Peyer's patch (tissue), 4 donors: ENCODE measurements around the gene RNASEH2A. TPM values are rescaled to one million over a fixed set of nuclear protein-coding genes. Genes with fewer than 3 reads are reported as not detected.

Experiments used
- DNase-seq, 3 donors: peaks; one replicate each; pipeline ENCODE4 v3.0.0-alpha.2; 2017 to 2019
- H3K27ac ChIP-seq, 4 donors: fragments of 200-600 bp; sonication (generic); one replicate each; pipeline ENCODE4 v1.5.1; 2016 to 2019
- H3K27me3 ChIP-seq, 2 donors: fragments of 200-600 bp; sonication (generic); one replicate each; pipeline ENCODE4 v1.5.1; 2019
- H3K36me3 ChIP-seq, 3 donors: fragments of 200-600 bp; sonication (generic); one replicate each; pipeline ENCODE4 v1.5.1; 2016 to 2019
- H3K4me1 ChIP-seq, 4 donors: fragments of 200-600 bp; sonication (generic); one replicate each; pipeline ENCODE4 v1.5.1; 2016 to 2019
- H3K4me3 ChIP-seq, 4 donors: fragments of 200-600 bp; sonication (generic); 1 replicate in 3 of 4; 2 replicates in 1 of 4; pipeline ENCODE4 v1.5.1; 2016 to 2019; ENCODE audit warnings: mild to moderate bottlenecking in 1 of 4
- H3K9me3 ChIP-seq, 4 donors: fragments of 200-600 bp; sonication (generic); one replicate each; pipeline ENCODE4 v1.5.1; 2016 to 2019; ENCODE audit warnings: mild to moderate bottlenecking in 1 of 4
- POLR2A ChIP-seq, 2 donors: fragments of 450-650 bp; IDR thresholded peaks; one replicate each; pipeline ENCODE4 v1.5.1; 2017; ENCODE audit warnings: antibody characterized with exemption in 2 of 2, mild to moderate bottlenecking in 2 of 2, moderate library complexity in 2 of 2
- total RNA-seq, 4 donors: library from RNA; depleted of rRNA; stranded (reverse); fragments of >200 nt; gene quantifications; one replicate each; pipeline ENCODE4 v1.1.0, GENCODE V29; 2016
- TF ChIP-seq, protein P1 (sequence below), 6 experiments: fragments of 450-650 bp in 4 of 6; fragments of 200-600 bp in 2 of 6; sonication (generic) in 1 of 6; IDR thresholded peaks; one replicate each; pipeline ENCODE4 v1.5.1; 2017 to 2019; ENCODE audit warnings: antibody characterized with exemption in 6 of 6, mild to moderate bottlenecking in 3 of 6, moderate library complexity in 1 of 6

Gene RNASEH2A
- total RNA-seq, 4 donors from 2014 or later, result 5.9 to 24.8 (median 9.4) TPM

DNA sequence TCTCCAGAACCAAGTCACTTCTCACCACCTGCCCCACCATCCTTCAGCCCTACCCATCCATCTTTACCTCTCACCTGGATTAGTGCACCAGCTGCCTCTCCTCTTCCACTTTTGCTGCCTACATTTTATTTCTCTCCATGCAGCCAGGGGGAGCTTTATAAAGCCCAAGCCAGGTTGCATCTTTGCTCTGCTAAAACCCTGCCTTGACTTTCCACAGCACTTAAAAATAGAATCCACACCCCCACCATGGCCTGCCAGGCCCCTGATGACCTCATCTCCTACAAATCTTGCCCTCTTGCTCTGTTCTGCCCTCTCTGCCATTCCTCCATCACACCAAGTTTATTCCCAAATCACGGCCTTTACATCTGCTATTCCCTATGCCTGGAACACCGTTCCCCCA lies 32.8 kb upstream of the RNASEH2A start:
- Histone ChIP-seq H3K27ac (no peak overlapping the region), H3K9me3 (no peaks in the 10 kb centered on the region), H3K4me1 (peaks cover 0 to 32% (median 5%) of the 10 kb centered on the region in 4 donors), H3K27me3 (no peaks in the 10 kb centered on the region), H3K4me3 (no peak overlapping the region), H3K36me3 (peaks cover 0 to 24% (median 0%) of the 10 kb centered on the region in 3 donors)
- TF ChIP-seq, protein P1, sequence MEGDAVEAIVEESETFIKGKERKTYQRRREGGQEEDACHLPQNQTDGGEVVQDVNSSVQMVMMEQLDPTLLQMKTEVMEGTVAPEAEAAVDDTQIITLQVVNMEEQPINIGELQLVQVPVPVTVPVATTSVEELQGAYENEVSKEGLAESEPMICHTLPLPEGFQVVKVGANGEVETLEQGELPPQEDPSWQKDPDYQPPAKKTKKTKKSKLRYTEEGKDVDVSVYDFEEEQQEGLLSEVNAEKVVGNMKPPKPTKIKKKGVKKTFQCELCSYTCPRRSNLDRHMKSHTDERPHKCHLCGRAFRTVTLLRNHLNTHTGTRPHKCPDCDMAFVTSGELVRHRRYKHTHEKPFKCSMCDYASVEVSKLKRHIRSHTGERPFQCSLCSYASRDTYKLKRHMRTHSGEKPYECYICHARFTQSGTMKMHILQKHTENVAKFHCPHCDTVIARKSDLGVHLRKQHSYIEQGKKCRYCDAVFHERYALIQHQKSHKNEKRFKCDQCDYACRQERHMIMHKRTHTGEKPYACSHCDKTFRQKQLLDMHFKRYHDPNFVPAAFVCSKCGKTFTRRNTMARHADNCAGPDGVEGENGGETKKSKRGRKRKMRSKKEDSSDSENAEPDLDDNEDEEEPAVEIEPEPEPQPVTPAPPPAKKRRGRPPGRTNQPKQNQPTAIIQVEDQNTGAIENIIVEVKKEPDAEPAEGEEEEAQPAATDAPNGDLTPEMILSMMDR (IDR thresholded peaks at IDR 0.05), result no peak
- no peak for TF ChIP-seq POLR2A (IDR thresholded peaks at IDR 0.05)
- no peak for DNase-seq

- TF ChIP-seq, protein P1 (IDR thresholded peaks at IDR 0.05), result no peak
- TF ChIP-seq POLR2A (IDR thresholded peaks at IDR 0.05), result peak; percentile 77 to 84
- no peaks in the 10 kb centered on the region for H3K9me3 ChIP-seq
Observed at GRCh38 chr19:12774588-12775555, 31.5 kb upstream of the RNASEH2A start, which contains the start of gene HOOK2. TSS of gene HOOK2 (minus strand) at chr19:12775552. CDS start at chr19:12775449, 103 bp downstream.

DNA sequence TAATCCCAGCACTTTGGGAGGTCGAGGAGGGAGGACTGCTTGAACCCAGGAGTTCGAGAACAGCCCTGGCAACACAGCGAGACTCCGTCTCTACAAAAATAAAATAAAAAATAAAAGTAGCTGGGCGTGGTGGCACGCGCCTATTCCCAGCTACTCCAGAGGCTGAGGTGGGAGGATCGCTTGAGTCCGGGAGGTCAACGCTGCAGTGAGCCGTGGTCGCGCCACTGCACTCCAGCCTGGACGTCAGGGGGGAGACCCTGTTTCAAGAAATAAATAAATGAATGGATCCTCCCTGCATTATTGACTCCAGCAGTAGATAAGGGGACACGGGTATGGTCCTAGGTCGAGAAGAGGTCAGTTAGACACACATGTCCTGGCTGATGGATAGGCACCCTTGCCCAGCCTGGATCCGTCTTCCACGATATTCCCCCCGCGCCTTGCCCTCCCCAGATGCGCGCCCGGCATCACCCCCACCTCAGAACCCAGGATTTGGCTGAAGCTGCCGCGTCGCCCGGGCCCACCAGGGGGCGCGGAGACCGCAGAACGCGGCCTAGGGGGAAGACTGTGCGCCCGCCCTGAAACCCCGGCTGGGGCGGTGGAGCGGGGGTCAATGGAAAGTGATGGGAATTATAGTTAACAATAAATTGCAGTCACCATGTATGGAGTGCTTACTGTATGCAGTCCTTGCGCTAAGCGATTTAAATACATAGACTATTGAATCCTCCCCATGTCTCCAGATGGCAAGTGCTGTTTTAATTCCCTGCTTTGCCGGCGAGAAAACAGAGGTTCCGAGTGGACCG lies 29.0 kb upstream of the RNASEH2A start:
- DNase-seq, result peak; percentile 86 to 90 (median 86)
- Histone ChIP-seq H3K27me3 (no peaks in the 10 kb centered on the region), H3K27ac (peak overlapping the region; percentile 94 to 97 (median 96)), H3K9me3 (no peaks in the 10 kb centered on the region), H3K4me3 (peak overlapping the region; percentile 56 to 82 (median 64)), H3K36me3 (peaks cover 0 to 4% (median 0%) of the 10 kb centered on the region in 3 donors), H3K4me1 (peaks cover 0 to 44% (median 12%) of the 10 kb centered on the region in 4 donors)
- TF ChIP-seq, protein P1 (IDR thresholded peaks at IDR 0.05), result peak; percentile 93 to 98 (median 96)
- peak in 1 of 2 donors; percentile 8 for TF ChIP-seq POLR2A (IDR thresholded peaks at IDR 0.05)

More at GRCh38 chr19:12774588-12775555, 31.5 kb upstream of the RNASEH2A start, which contains the start of gene HOOK2:
- Histone ChIP-seq H3K4me3 (peak within 1 kb of the TSS; percentile 52 to 83 (median 65)), H3K4me1 (peaks cover 0 to 37% (median 8%) of the 10 kb centered on the region in 4 donors), H3K27ac (peak within 1 kb of the TSS; percentile 76 to 98 (median 92)), H3K27me3 (no peaks in the 10 kb centered on the region), H3K36me3 (peaks cover 0 to 21% (median 0%) of the 10 kb centered on the region in 3 donors)
- peak; percentile 69 to 99 (median 97) for DNase-seq

DNA sequence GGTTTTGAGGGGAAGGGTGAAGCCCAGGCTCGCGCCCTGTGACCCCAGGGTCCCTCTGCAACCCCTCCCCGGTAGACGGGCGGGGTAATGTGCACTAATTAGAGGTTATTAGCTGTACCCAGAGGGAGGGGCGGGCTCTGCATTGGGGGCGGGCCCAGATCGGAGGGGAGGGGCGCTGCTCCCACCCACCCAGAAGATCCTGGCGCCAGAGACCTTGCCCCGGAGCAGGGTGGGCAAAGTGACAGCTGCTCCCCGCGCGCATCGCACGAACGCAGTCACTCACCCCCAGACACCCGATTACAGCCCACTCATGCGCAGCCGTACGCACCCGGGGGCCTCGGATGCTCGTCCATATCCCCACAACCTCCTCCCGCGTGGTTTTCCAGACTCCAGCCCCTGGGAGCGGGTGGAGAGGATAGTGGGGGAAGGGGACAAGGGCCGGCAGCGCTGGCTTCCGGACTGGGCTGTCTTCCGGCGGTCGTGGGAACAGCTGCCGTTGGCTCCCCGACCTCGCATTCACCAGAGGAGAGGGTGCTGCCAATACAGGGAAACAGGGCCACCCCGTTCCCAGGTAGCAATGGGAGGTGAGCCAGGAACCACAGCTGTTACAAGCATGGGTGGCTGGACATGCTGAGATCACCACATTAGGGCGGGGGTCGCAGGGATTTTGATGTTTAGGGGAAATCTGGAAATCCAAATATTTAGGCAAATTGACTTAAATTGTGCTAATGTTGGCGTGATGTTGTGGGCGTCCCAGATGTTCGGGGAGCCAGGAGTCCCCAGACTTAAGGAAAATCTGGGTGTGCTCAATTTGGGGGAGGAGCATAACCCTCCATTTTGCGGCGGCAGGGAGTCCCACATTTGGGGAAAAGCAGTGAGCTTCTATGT lies 28.1 kb upstream of the RNASEH2A start:
- peaks cover 4 to 51% (median 18%) of the 10 kb centered on the region in 4 donors for H3K4me1 ChIP-seq
- peak in 1 of 2 donors; percentile 41 for TF ChIP-seq POLR2A (IDR thresholded peaks at IDR 0.05)
- TF ChIP-seq, protein P1 (IDR thresholded peaks at IDR 0.05), result peak in 3 of 6 experiments; percentile 3 to 21 (median 11)
- peak overlapping the region; percentile 56 to 82 (median 64) for H3K4me3 ChIP-seq
- no peaks in the 10 kb centered on the region for H3K27me3 ChIP-seq
- peak overlapping the region; percentile 94 to 97 (median 96) for H3K27ac ChIP-seq
- no peaks in the 10 kb centered on the region for H3K9me3 ChIP-seq
- DNase-seq, result peak; percentile 70 to 85 (median 80)
- no peaks in the 10 kb centered on the region for H3K36me3 ChIP-seq
